GM12878 (cell line): ENCODE results near the gene PTPRM. TPM values are rescaled to one million over a fixed set of nuclear protein-coding genes. Genes with fewer than 3 reads are reported as not detected.

Experiments
- ATAC-seq: fragments of 200-7000 bp; cut with Tn5 transposase; 3 replicates; pipeline ENCODE4 v1.9.1; 2020; ENCODE audit warnings: mild to moderate bottlenecking, moderate library complexity
- BruUV-seq: library from RNA; stranded (reverse); fragments of 400-500 nt; replicated peaks from 2 replicates; lab custom pipeline; 2021; lab: Mats Ljungman, UMichigan
- CTCF ChIA-PET: fragments of 300-600 bp; sonication (Branson Sonifier 250); formaldehyde crosslinking; extraction: SDS; loops from one replicate; lab custom pipeline; 2021; ENCODE audit warnings: inconsistent platforms; lab: Yijun Ruan, JAX
- POLR2A ChIA-PET: fragments of 350-600 bp; formaldehyde crosslinking; extraction: SDS; loops from one replicate; lab custom pipeline; 2021; ENCODE audit warnings: inconsistent platforms; lab: Charles Lee
- RAD21 ChIA-PET: fragments of 300-600 bp; sonication (Branson Sonifier 250); formaldehyde crosslinking; loops from one replicate; lab custom pipeline; 2023; ENCODE audit warnings: antibody characterized with exemption; ENCODE audit not compliant: unreplicated experiment; lab: Charles Lee
- SMC1A ChIA-PET: fragments of 300-600 bp; sonication (Branson Sonifier 250); formaldehyde crosslinking; loops from one replicate; lab custom pipeline; 2023; ENCODE audit not compliant: unreplicated experiment, uncharacterized antibody; lab: Charles Lee
- DNase-seq: peaks from one replicate; pipeline ENCODE4 v3.0.0-alpha.2; 2011; ENCODE audit warnings: low read depth, low spot score
- FAIRE-seq: peaks from 3 replicates; lab custom pipeline; 2011; peaks lifted over from hg19 to GRCh38; lab: Jason Lieb, UNC
- H2AFZ ChIP-seq: 2 replicates; pipeline ENCODE4 v1.6.0; 2011; ENCODE audit warnings: low read depth, low read length, control low read depth; ENCODE audit not compliant: control insufficient read depth
- H3K27ac ChIP-seq: 2 replicates; pipeline ENCODE4 v1.5.1; 2011; ENCODE audit warnings: control low read depth; ENCODE audit not compliant: control insufficient read depth, insufficient read depth
- H3K27me3 ChIP-seq, 2 experiments: replicated peaks in 1 of 2; 2 replicates each; pipeline versions ENCODE4 v1.6.0 to v1.6.1; 2011; ENCODE audit warnings: low read length in 1 of 2; ENCODE audit not compliant: control insufficient read depth in 2 of 2, insufficient read depth in 2 of 2
- H3K36me3 ChIP-seq, 2 experiments: 2 replicates each; pipeline ENCODE4 v1.5.1; 2011; ENCODE audit warnings: low read length in 1 of 2; ENCODE audit not compliant: control insufficient read depth in 2 of 2, insufficient read depth in 2 of 2
- H3K4me1 ChIP-seq: 2 replicates; pipeline ENCODE4 v1.6.1; 2011; ENCODE audit warnings: mild to moderate bottlenecking, low read length, moderate library complexity, mixed read lengths; ENCODE audit not compliant: control insufficient read depth, insufficient read depth
- H3K4me2 ChIP-seq: 2 replicates; pipeline ENCODE4 v1.6.0; 2011; ENCODE audit warnings: control low read depth; ENCODE audit not compliant: control insufficient read depth, insufficient read depth
- H3K4me3 ChIP-seq: fragments of 200-600 bp; sonication (generic); 2 replicates; pipeline ENCODE4 v1.5.1; 2016
- H3K79me2 ChIP-seq: 2 replicates; pipeline ENCODE4 v1.6.0; 2011; ENCODE audit warnings: low read length; ENCODE audit not compliant: control insufficient read depth, insufficient read depth
- H3K9ac ChIP-seq: 2 replicates; pipeline ENCODE4 v1.8.0; 2011; ENCODE audit warnings: low read length, control low read depth, mixed read lengths; ENCODE audit not compliant: control insufficient read depth, insufficient read depth
- H3K9me3 ChIP-seq: replicated peaks from 3 replicates; pipeline ENCODE4 v1.5.1; 2011; ENCODE audit warnings: mild to moderate bottlenecking, low read length; ENCODE audit not compliant: control insufficient read depth, insufficient read depth
- H4K20me1 ChIP-seq: 2 replicates; pipeline ENCODE4 v1.6.0; 2011; ENCODE audit not compliant: control insufficient read depth, insufficient read depth
- ASH2L ChIP-seq: fragments of 300-600, 200-600 bp; sonication (generic); IDR thresholded peaks from 2 replicates; pipeline ENCODE4 v1.6.1; 2017; ENCODE audit warnings: low read depth, mild to moderate bottlenecking, borderline replicate concordance
- ESRRA ChIP-seq: IDR thresholded peaks from 2 replicates; pipeline ENCODE4 v1.6.1; 2012; ENCODE audit warnings: mild to moderate bottlenecking, low read length, improper control_type of control experiment
- ETV6 ChIP-seq, 2 experiments: fragments of 450-650 bp in 1 of 2; IDR thresholded peaks in 1 of 2; conservative IDR thresholded peaks in 1 of 2; 2 replicates each; pipeline ENCODE4 v1.6.1; 2014; ENCODE audit warnings: antibody characterized with exemption in 1 of 2, borderline replicate concordance in 1 of 2, low read depth in 1 of 2, mild to moderate bottlenecking in 1 of 2, moderate library complexity in 1 of 2
- GABPA ChIP-seq: IDR thresholded peaks from 2 replicates; pipeline ENCODE4 v1.6.1; 2014; ENCODE audit warnings: antibody characterized with exemption, low read depth, mild to moderate bottlenecking, inconsistent platforms
- IKZF2 ChIP-seq, 2 experiments: fragments of 450-650 bp; IDR thresholded peaks; 2 replicates each; pipeline ENCODE4 v1.6.1; 2017; ENCODE audit warnings: mild to moderate bottlenecking in 2 of 2, moderate library complexity in 2 of 2
- PML ChIP-seq: IDR thresholded peaks from 2 replicates; pipeline ENCODE4 v1.6.1; 2012; ENCODE audit warnings: low read length, inconsistent platforms
- RAD51 ChIP-seq: fragments of 450-650 bp; IDR thresholded peaks from 2 replicates; pipeline ENCODE4 v1.6.1; 2016; ENCODE audit warnings: moderate library complexity, mild to moderate bottlenecking, inconsistent platforms
- RCOR1 ChIP-seq: conservative IDR thresholded peaks from 2 replicates; pipeline ENCODE4 v1.6.1; 2012; ENCODE audit warnings: low read depth, low read length, improper control_type of control experiment
- RELA ChIP-seq: fragments of 450-650 bp; IDR thresholded peaks from 2 replicates; pipeline ENCODE4 v1.8.0; 2014; ENCODE audit warnings: borderline replicate concordance; ENCODE audit not compliant: partially characterized antibody
- TCF7 ChIP-seq: IDR thresholded peaks from 2 replicates; pipeline ENCODE4 v1.6.1; 2014; ENCODE audit warnings: antibody characterized with exemption, borderline replicate concordance
- WGBS: methylation state at CpG from one replicate; pipeline ENCODE4 v1.1.6; 2016; ENCODE audit warnings: low lambda C conversion rate; ENCODE audit not compliant: insufficient replicate concordance, insufficient coverage; ENCODE audit errors: missing lambda C conversion rate; 5-methylcytosine and 5-hydroxymethylcytosine counted together
- in situ Hi-C: fragments of 300-500 bp; cut with MboI; formaldehyde crosslinking; loops from 9 replicates; pipeline ENCODE4 v1.14.3; 2018; ENCODE audit warnings: mixed read lengths
- intact Hi-C: fragments of 100-400 bp; cut with micrococcal nuclease; formaldehyde crosslinking; loops from one replicate; pipeline ENCODE4 v1.14.2; 2022; ENCODE audit not compliant: unreplicated experiment
- polyA plus RNA-seq, 11 experiments: library from polyadenylated mRNA; depleted of rRNA in 4 of 11; unstranded in 6 of 11; stranded (reverse) in 5 of 11; fragments of >200 nt; fragmentation: Nextera tagmentation in 4 of 11; fragmentation: Illumina TruSeq in 1 of 11; extraction: Ambion mirVana in 4 of 11; extraction: Trizol in 1 of 11; gene quantifications; 1 replicate in 1 of 11; 2 replicates in 10 of 11; pipeline versions ENCODE4 v1.2.1 to v1.2.3, GENCODE V29; 2011 to 2016; ENCODE audit warnings: inconsistent platforms in 2 of 11, missing spikeins in 2 of 11, low read depth in 1 of 11
- total RNA-seq, 4 experiments: library from RNA; depleted of rRNA in 3 of 4; stranded (reverse); fragments of >200 nt in 3 of 4; fragmentation: Illumina TruSeq in 1 of 4; extraction: Trizol in 1 of 4; gene quantifications; 2 replicates each; pipeline versions ENCODE4 v1.2.1 to v1.2.3, GENCODE V29; 2013 to 2021
- TF ChIP-seq, protein P1 (sequence below): fragments of 150-350 bp; IDR thresholded peaks from 2 replicates; pipeline ENCODE4 v1.6.1; 2016; ENCODE audit warnings: low read depth, low read length
- TF ChIP-seq, protein P2 (sequence below): fragments of 450-650 bp; IDR thresholded peaks from 2 replicates; pipeline ENCODE4 v1.6.1; 2016; ENCODE audit warnings: mild to moderate bottlenecking
- TF ChIP-seq, protein P3 (sequence below): IDR thresholded peaks from 2 replicates; pipeline ENCODE4 v1.6.1; 2011; ENCODE audit warnings: borderline replicate concordance, low read depth, mild to moderate bottlenecking, moderate library complexity, mixed read lengths, low read length; ENCODE audit not compliant: insufficient read depth; ENCODE audit errors: extremely low read length
- TF ChIP-seq, protein P4 (sequence below): IDR thresholded peaks from 2 replicates; pipeline ENCODE4 v1.6.1; 2012; ENCODE audit warnings: low read depth, low read length, improper control_type of control experiment
- TF ChIP-seq, protein P5 (sequence below): IDR thresholded peaks from 2 replicates; pipeline ENCODE4 v1.6.1; 2011; ENCODE audit warnings: mild to moderate bottlenecking, low read depth, low read length, moderate library complexity; ENCODE audit not compliant: insufficient replicate concordance

PTPRM gene
- total and polyA plus RNA-seq, 10 of the 15 experiments (the other 5 are each of a cell fraction or from before 2014, with no cell fraction given), result 0.07 to 22.6 (median 0.60) TPM

DNA sequence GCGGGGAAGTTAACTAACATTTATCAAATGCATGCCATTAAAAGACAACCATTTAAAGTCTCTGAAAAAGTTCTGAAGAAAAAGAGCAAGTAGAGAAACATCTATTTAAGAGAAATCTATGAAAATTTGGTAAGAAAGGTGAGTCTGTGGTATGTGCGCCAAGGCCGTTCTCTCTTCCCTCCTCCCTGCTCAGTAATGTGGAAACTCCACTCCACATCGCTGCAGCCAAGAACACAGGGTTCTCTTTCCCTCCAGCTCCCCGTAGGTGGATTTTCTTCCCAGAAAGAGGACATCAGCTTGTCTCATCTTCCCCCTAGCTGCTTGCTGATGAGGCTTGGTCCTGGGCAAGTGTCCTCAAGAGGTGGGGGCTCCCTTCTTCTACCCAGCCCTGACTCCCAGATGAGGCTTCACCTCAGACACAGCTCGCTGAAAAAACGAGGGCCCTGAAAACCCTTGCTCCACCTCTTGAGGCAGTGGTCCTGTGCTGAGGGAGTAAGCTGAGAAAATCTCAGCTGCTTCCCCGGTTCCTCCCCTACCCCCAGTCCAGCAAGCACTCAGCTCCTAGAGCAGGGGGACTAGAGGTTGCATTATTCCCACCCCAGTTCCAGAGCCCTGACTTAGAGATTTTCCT, 45.8 kb upstream of the PTPRM start (continued):
- TF ChIP-seq, protein P1, sequence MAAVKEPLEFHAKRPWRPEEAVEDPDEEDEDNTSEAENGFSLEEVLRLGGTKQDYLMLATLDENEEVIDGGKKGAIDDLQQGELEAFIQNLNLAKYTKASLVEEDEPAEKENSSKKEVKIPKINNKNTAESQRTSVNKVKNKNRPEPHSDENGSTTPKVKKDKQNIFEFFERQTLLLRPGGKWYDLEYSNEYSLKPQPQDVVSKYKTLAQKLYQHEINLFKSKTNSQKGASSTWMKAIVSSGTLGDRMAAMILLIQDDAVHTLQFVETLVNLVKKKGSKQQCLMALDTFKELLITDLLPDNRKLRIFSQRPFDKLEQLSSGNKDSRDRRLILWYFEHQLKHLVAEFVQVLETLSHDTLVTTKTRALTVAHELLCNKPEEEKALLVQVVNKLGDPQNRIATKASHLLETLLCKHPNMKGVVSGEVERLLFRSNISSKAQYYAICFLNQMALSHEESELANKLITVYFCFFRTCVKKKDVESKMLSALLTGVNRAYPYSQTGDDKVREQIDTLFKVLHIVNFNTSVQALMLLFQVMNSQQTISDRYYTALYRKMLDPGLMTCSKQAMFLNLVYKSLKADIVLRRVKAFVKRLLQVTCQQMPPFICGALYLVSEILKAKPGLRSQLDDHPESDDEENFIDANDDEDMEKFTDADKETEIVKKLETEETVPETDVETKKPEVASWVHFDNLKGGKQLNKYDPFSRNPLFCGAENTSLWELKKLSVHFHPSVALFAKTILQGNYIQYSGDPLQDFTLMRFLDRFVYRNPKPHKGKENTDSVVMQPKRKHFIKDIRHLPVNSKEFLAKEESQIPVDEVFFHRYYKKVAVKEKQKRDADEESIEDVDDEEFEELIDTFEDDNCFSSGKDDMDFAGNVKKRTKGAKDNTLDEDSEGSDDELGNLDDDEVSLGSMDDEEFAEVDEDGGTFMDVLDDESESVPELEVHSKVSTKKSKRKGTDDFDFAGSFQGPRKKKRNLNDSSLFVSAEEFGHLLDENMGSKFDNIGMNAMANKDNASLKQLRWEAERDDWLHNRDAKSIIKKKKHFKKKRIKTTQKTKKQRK, result no peak
- no peak for TF ChIP-seq TCF7
- TF ChIP-seq PML, result no peak
- TF ChIP-seq ASH2L, result no peak

DNA sequence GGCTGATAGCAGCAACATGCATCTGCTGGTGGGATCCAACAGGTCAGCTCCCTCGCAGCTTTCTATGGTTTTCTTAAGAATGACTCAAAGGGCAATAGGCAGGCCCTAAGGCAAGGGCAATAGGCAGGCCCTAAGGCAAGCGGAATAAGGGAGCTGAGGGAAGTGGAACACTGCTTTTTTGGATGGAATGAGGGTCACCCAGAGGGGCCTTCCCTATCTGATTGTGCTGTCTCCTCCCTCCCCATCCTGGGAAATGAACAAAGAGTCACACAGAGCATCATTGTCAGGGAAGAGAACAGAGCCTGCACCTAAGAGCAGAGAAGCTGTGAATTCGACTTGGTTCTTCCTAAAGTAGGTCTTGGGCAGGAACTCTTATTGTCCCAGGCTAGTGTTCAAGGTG, 43.3 kb upstream of the PTPRM start:
- Histone ChIP-seq H4K20me1 (no peaks in the 10 kb centered on the region), H3K4me3 (no peak overlapping the region), H3K36me3 (no peaks in the 10 kb centered on the region), H3K4me1 (no peaks in the 10 kb centered on the region), H3K9ac (no peak overlapping the region), H3K27ac (no peak overlapping the region), H3K27me3 (no peaks in the 10 kb centered on the region), H3K4me2 (no peak overlapping the region), H3K9me3 (no peaks in the 10 kb centered on the region), H3K79me2 (no peaks in the 10 kb centered on the region), H2AFZ (no peak overlapping the region)
- FAIRE-seq (no peak), ATAC-seq (no peak), DNase-seq (no peak)
- ChIA-PET RAD21 (no interaction called here), CTCF (no interaction called here), POLR2A (no interaction called here), SMC1A (no interaction called here)
- WGBS, result 1% methylated on average over 3 of the region's 3 CpGs
- in situ Hi-C loops (no loop called here), intact Hi-C loops (no loop called here)
- BruUV-seq, result no TSS peak
- TF ChIP-seq RELA, result no peak
- no peak for TF ChIP-seq ETV6 (conservative IDR thresholded peaks at IDR 0.05 in 1 of 2, IDR thresholded peaks at IDR 0.05 in 1 of 2; ENCODE audit: borderline replicate concordance in 1 of 2, low read depth in 1 of 2)
- no peak for TF ChIP-seq IKZF2 (IDR thresholded peaks at IDR 0.05)
- TF ChIP-seq, protein P2, sequence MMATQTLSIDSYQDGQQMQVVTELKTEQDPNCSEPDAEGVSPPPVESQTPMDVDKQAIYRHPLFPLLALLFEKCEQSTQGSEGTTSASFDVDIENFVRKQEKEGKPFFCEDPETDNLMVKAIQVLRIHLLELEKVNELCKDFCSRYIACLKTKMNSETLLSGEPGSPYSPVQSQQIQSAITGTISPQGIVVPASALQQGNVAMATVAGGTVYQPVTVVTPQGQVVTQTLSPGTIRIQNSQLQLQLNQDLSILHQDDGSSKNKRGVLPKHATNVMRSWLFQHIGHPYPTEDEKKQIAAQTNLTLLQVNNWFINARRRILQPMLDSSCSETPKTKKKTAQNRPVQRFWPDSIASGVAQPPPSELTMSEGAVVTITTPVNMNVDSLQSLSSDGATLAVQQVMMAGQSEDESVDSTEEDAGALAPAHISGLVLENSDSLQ, result no peak
- no peak for TF ChIP-seq GABPA
- TF ChIP-seq, protein P3, sequence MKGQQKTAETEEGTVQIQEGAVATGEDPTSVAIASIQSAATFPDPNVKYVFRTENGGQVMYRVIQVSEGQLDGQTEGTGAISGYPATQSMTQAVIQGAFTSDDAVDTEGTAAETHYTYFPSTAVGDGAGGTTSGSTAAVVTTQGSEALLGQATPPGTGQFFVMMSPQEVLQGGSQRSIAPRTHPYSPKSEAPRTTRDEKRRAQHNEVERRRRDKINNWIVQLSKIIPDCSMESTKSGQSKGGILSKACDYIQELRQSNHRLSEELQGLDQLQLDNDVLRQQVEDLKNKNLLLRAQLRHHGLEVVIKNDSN, result no peak
- TF ChIP-seq, protein P4, sequence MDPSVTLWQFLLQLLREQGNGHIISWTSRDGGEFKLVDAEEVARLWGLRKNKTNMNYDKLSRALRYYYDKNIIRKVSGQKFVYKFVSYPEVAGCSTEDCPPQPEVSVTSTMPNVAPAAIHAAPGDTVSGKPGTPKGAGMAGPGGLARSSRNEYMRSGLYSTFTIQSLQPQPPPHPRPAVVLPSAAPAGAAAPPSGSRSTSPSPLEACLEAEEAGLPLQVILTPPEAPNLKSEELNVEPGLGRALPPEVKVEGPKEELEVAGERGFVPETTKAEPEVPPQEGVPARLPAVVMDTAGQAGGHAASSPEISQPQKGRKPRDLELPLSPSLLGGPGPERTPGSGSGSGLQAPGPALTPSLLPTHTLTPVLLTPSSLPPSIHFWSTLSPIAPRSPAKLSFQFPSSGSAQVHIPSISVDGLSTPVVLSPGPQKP, result no peak
- no peak for TF ChIP-seq ESRRA
- no peak for TF ChIP-seq RAD51
- no peak for TF ChIP-seq RCOR1
- TF ChIP-seq, protein P5, sequence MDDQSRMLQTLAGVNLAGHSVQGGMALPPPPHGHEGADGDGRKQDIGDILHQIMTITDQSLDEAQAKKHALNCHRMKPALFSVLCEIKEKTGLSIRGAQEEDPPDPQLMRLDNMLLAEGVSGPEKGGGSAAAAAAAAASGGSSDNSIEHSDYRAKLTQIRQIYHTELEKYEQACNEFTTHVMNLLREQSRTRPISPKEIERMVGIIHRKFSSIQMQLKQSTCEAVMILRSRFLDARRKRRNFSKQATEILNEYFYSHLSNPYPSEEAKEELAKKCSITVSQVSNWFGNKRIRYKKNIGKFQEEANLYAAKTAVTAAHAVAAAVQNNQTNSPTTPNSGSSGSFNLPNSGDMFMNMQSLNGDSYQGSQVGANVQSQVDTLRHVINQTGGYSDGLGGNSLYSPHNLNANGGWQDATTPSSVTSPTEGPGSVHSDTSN, result no peak
